IMR-90 (cell line): ENCODE results near the gene PLXNA4. TPM values are rescaled to one million over a fixed set of nuclear protein-coding genes. Genes with fewer than 3 reads are reported as not detected.

ENCODE experiments used
- ATAC-seq: fragments of 200-7000 bp; cut with Tn5 transposase; 2 replicates; pipeline ENCODE4 v1.9.1; 2020; ENCODE audit warnings: low read depth, mild to moderate bottlenecking, moderate library complexity
- BruUV-seq: library from RNA; stranded (reverse); fragments of 400-500 nt; replicated peaks from 2 replicates; lab custom pipeline; 2021; lab: Mats Ljungman, UMichigan
- CTCF ChIA-PET: fragments of 300-600 bp; formaldehyde crosslinking; extraction: SDS; loops from one replicate; lab custom pipeline; 2021; ENCODE audit warnings: antibody characterized with exemption; lab: Yijun Ruan, JAX
- POLR2A ChIA-PET: fragments of 300-600 bp; sonication (Branson Sonifier 250); formaldehyde crosslinking; loops from one replicate; lab custom pipeline; 2022; ENCODE audit warnings: antibody characterized with exemption; ENCODE audit not compliant: unreplicated experiment; lab: Charles Lee
- DNase-seq: peaks from one replicate; pipeline ENCODE4 v3.0.0; 2013
- H2AFZ ChIP-seq: replicated peaks from 2 replicates; pipeline ENCODE3; 2013; ENCODE audit warnings: low read length, mild to moderate bottlenecking; ENCODE audit not compliant: poor library complexity
- H2AK5ac ChIP-seq: 2 replicates; pipeline ENCODE4 v1.6.1; 2013; ENCODE audit warnings: low read depth, low read length, inconsistent platforms
- H2AK9ac ChIP-seq: replicated peaks from 2 replicates; pipeline ENCODE3; 2013; ENCODE audit warnings: mild to moderate bottlenecking, low read depth, low read length, moderate library complexity; ENCODE audit not compliant: poor library complexity
- H2BK120ac ChIP-seq: 2 replicates; pipeline ENCODE4 v1.6.1; 2013; ENCODE audit warnings: low read depth, low read length, inconsistent platforms
- H2BK15ac ChIP-seq: 3 replicates; pipeline ENCODE4 v1.6.1; 2013; ENCODE audit warnings: low read depth, low read length, inconsistent platforms
- H2BK20ac ChIP-seq: 2 replicates; pipeline ENCODE4 v1.6.1; 2013; ENCODE audit warnings: low read depth, mild to moderate bottlenecking, inconsistent platforms, low read length, moderate library complexity
- H2BK5ac ChIP-seq: 2 replicates; pipeline ENCODE4 v1.6.1; 2013; ENCODE audit warnings: mild to moderate bottlenecking, low read depth, low read length, inconsistent platforms; ENCODE audit not compliant: poor library complexity, severe bottlenecking
- H3K14ac ChIP-seq: replicated peaks from 2 replicates; pipeline ENCODE4 v1.6.1; 2013; ENCODE audit warnings: low read depth, low read length, inconsistent platforms
- H3K18ac ChIP-seq: 2 replicates; pipeline ENCODE4 v1.6.1; 2013; ENCODE audit warnings: low read depth, low read length, control low read depth
- H3K23ac ChIP-seq: 2 replicates; pipeline ENCODE4 v1.6.1; 2013; ENCODE audit warnings: low read depth, low read length, inconsistent platforms
- H3K27ac ChIP-seq: 2 replicates; pipeline ENCODE4 v1.5.1; 2013; ENCODE audit warnings: mild to moderate bottlenecking, control low read depth, low read length; ENCODE audit not compliant: insufficient read depth
- H3K27me3 ChIP-seq: 2 replicates; pipeline ENCODE4 v1.6.1; 2013; ENCODE audit warnings: low read length; ENCODE audit not compliant: control insufficient read depth, insufficient read depth
- H3K36me3 ChIP-seq: 2 replicates; pipeline ENCODE4 v1.6.1; 2013; ENCODE audit warnings: low read length, mixed read lengths; ENCODE audit not compliant: control insufficient read depth, insufficient read depth
- H3K4ac ChIP-seq: 2 replicates; pipeline ENCODE4 v1.6.1; 2013; ENCODE audit warnings: low read depth, low read length, inconsistent platforms
- H3K4me1 ChIP-seq: 2 replicates; pipeline ENCODE4 v1.6.1; 2013; ENCODE audit warnings: low read length, mixed read lengths; ENCODE audit not compliant: control insufficient read depth, insufficient read depth
- H3K4me2 ChIP-seq: 2 replicates; pipeline ENCODE4 v1.6.1; 2013; ENCODE audit warnings: low read depth, mild to moderate bottlenecking, control low read depth, low read length, moderate library complexity
- H3K4me3 ChIP-seq: 2 replicates; pipeline ENCODE4 v1.5.1; 2013; ENCODE audit warnings: low read depth, mild to moderate bottlenecking, control low read depth, low read length, moderate library complexity; ENCODE audit not compliant: insufficient read depth
- H3K56ac ChIP-seq: 2 replicates; pipeline ENCODE4 v1.6.1; 2013; ENCODE audit warnings: low read length, inconsistent platforms; ENCODE audit not compliant: insufficient read depth; ENCODE audit errors: extremely low read depth
- H3K79me1 ChIP-seq, 2 experiments: 2 replicates each; pipeline ENCODE4 v1.6.1; 2013; ENCODE audit warnings: low read length in 2 of 2, inconsistent platforms in 1 of 2, low read depth in 1 of 2
- H3K9ac ChIP-seq: 2 replicates; pipeline ENCODE4 v1.6.1; 2013; ENCODE audit warnings: low read depth, low read length, control low read depth
- H3K9me1 ChIP-seq: 2 replicates; pipeline ENCODE4 v1.6.1; 2013; ENCODE audit warnings: low read length, inconsistent platforms; ENCODE audit not compliant: insufficient read depth
- H3K9me3 ChIP-seq: 2 replicates; pipeline ENCODE4 v1.6.1; 2013; ENCODE audit warnings: low read length; ENCODE audit not compliant: control insufficient read depth, insufficient read depth
- H4K20me1 ChIP-seq: 2 replicates; pipeline ENCODE4 v1.6.1; 2013; ENCODE audit warnings: low read length, inconsistent platforms; ENCODE audit not compliant: insufficient read depth
- H4K5ac ChIP-seq: 2 replicates; pipeline ENCODE4 v1.6.1; 2013; ENCODE audit warnings: mild to moderate bottlenecking, low read depth, low read length, control low read depth
- H4K8ac ChIP-seq, 2 experiments: 2 replicates each; pipeline ENCODE4 v1.6.1; 2013; ENCODE audit warnings: low read depth in 2 of 2, low read length in 2 of 2, control low read depth in 1 of 2, inconsistent platforms in 1 of 2
- H4K91ac ChIP-seq: 2 replicates; pipeline ENCODE4 v1.6.1; 2013; ENCODE audit warnings: low read depth, low read length, inconsistent platforms; ENCODE audit not compliant: insufficient read depth
- BHLHE40 ChIP-seq: fragments of 150-350 bp; IDR thresholded peaks from 2 replicates; pipeline ENCODE4 v1.6.1; 2016; ENCODE audit warnings: mild to moderate bottlenecking, low read depth, low read length
- ELK1 ChIP-seq: fragments of 150-350 bp; IDR thresholded peaks from 2 replicates; pipeline ENCODE4 v1.6.1; 2016; ENCODE audit warnings: low read depth, mild to moderate bottlenecking, low read length, moderate library complexity, borderline replicate concordance
- MAZ ChIP-seq: IDR thresholded peaks from 2 replicates; pipeline ENCODE4 v1.6.1; 2012; ENCODE audit warnings: low read depth, mild to moderate bottlenecking, low read length, improper control_type of control experiment, moderate library complexity, borderline replicate concordance
- MXI1 ChIP-seq: IDR thresholded peaks from 2 replicates; pipeline ENCODE4 v1.6.1; 2012; ENCODE audit warnings: low read depth, mild to moderate bottlenecking, low read length, moderate library complexity, borderline replicate concordance
- NFE2L2 ChIP-seq: fragments of 150-350 bp; IDR thresholded peaks from 2 replicates; pipeline ENCODE4 v1.6.1; 2016; ENCODE audit warnings: low read depth, mild to moderate bottlenecking, low read length
- RCOR1 ChIP-seq: IDR thresholded peaks from 2 replicates; pipeline ENCODE4 v1.6.1; 2012; ENCODE audit warnings: mild to moderate bottlenecking, low read length, improper control_type of control experiment; ENCODE audit not compliant: insufficient replicate concordance
- SMC3 ChIP-seq: fragments of 150-350 bp; IDR thresholded peaks from 2 replicates; pipeline ENCODE4 v1.6.1; 2016; ENCODE audit warnings: low read depth, mild to moderate bottlenecking, antibody characterized with exemption, low read length, moderate library complexity
- USF2 ChIP-seq: fragments of 150-350 bp; IDR thresholded peaks from 2 replicates; pipeline ENCODE4 v1.6.1; 2017; ENCODE audit warnings: mild to moderate bottlenecking, antibody characterized with exemption, low read length, low read depth
- WGBS, 2 experiments: methylation state at CpG; one replicate each; pipeline versions ENCODE4 v1.1.5 to v1.1.7; 2013; ENCODE audit warnings: missing lambda C conversion rate in 2 of 2; ENCODE audit not compliant: insufficient read length in 1 of 2; ENCODE audit errors: extremely low coverage in 2 of 2; 5-methylcytosine and 5-hydroxymethylcytosine counted together
- dilution Hi-C: fragments of 300-500 bp; cut with HindIII; formaldehyde crosslinking; loops from one replicate; pipeline ENCODE4 v1.14.3; 2018; ENCODE audit warnings: low sequenced_read_pairs; ENCODE audit not compliant: unreplicated experiment
- in situ Hi-C: fragments of 300-500 bp; cut with MboI; formaldehyde crosslinking; loops from 3 replicates; pipeline ENCODE4 v1.14.3; 2019; ENCODE audit warnings: low sequenced_read_pairs, inconsistent platforms, mixed read lengths
- intact Hi-C: fragments of 100-400 bp; cut with micrococcal nuclease; formaldehyde crosslinking; loops from 2 replicates; pipeline ENCODE4 v1.10.0; 2022
- polyA plus RNA-seq, 3 experiments: library from polyadenylated mRNA; depleted of rRNA; stranded (reverse); fragments of >200 nt; gene quantifications; 2 replicates each; pipeline ENCODE4 v1.2.3, GENCODE V29; 2012; ENCODE audit warnings: low replicate concordance in 1 of 3
- total RNA-seq: library from RNA; depleted of rRNA; stranded (reverse); fragments of >200 nt; gene quantifications from 2 replicates; pipeline ENCODE4 v1.2.3, GENCODE V29; 2012

PLXNA4 gene
- total and polyA plus RNA-seq, 2 of the 4 experiments (the other 2 are of a cell fraction) = under 0.01 TPM

- ChIA-PET CTCF (no interaction called here), POLR2A (no interaction called here)
- H3K9ac ChIP-seq = no peak overlapping the region
- H3K79me1 ChIP-seq = no peaks in the 10 kb centered on the region
- no peaks in the 10 kb centered on the region for H3K36me3 ChIP-seq
- H2BK15ac ChIP-seq = no peak overlapping the region
- H3K14ac ChIP-seq = no peak overlapping the region
- no peaks in the 10 kb centered on the region for H3K4me1 ChIP-seq
- H3K9me3 ChIP-seq = no peaks in the 10 kb centered on the region
- H2AK5ac ChIP-seq = no peak overlapping the region
- no CpG with 5 or more reads among the region's 8 CpGs for WGBS, 2 experiments
- no peak overlapping the region for H3K27ac ChIP-seq
- no peak overlapping the region for H4K8ac ChIP-seq
- H3K23ac ChIP-seq = no peak overlapping the region
- no peak overlapping the region for H2AK9ac ChIP-seq
- H4K91ac ChIP-seq = no peak overlapping the region
- no peak overlapping the region for H2BK20ac ChIP-seq
- H4K20me1 ChIP-seq = no peaks in the 10 kb centered on the region
- H3K9me1 ChIP-seq = no peaks in the 10 kb centered on the region
- no peak overlapping the region for H3K4me3 ChIP-seq
- no peak for TF ChIP-seq MAZ
- no peak for TF ChIP-seq SMC3
- TF ChIP-seq MXI1 = no peak
- TF ChIP-seq RCOR1 = no peak
- TF ChIP-seq ELK1 = no peak
- TF ChIP-seq USF2 = no peak
- no peak for TF ChIP-seq BHLHE40
- TF ChIP-seq NFE2L2 = no peak
- dilution Hi-C loops (no loop called here), in situ Hi-C loops (no loop called here), intact Hi-C loops (loop anchor here (5.0 kb wide), 1 partner anchor 585 kb away; no protein-coding TSS in a partner anchor)
- no peaks in the 10 kb centered on the region for H3K27me3 ChIP-seq
- no peak for ATAC-seq
- no peak overlapping the region for H2AFZ ChIP-seq
- H2BK120ac ChIP-seq = no peak overlapping the region
- H3K4ac ChIP-seq = no peak overlapping the region
- H3K18ac ChIP-seq = no peak overlapping the region
- no peak overlapping the region for H2BK5ac ChIP-seq
- BruUV-seq = no TSS peak
- no peak overlapping the region for H3K4me2 ChIP-seq
- no peak for DNase-seq
- H3K56ac ChIP-seq = no peak overlapping the region
- H4K5ac ChIP-seq = no peak overlapping the region
Observed at GRCh38 chr7:132296820-132297219, 279.4 kb downstream of the PLXNA4 start.
